GM18951 (cell line): ENCODE results near the gene TMEM185B.

ENCODE experiments used
- POLR2A ChIP-seq: IDR thresholded peaks from 4 replicates; pipeline ENCODE4 v1.6.1; 2011; ENCODE audit warnings: mild to moderate bottlenecking; ENCODE audit not compliant: insufficient read length, insufficient read depth; ENCODE audit errors: extremely low read depth
- in situ Hi-C: fragments of 300-500 bp; cut with MboI; formaldehyde crosslinking; loops from one replicate; pipeline ENCODE4 v1.12.0; 2022; ENCODE audit warnings: low sequenced_read_pairs, mixed read lengths, inconsistent platforms; ENCODE audit not compliant: unreplicated experiment

TMEM185B gene

DNA sequence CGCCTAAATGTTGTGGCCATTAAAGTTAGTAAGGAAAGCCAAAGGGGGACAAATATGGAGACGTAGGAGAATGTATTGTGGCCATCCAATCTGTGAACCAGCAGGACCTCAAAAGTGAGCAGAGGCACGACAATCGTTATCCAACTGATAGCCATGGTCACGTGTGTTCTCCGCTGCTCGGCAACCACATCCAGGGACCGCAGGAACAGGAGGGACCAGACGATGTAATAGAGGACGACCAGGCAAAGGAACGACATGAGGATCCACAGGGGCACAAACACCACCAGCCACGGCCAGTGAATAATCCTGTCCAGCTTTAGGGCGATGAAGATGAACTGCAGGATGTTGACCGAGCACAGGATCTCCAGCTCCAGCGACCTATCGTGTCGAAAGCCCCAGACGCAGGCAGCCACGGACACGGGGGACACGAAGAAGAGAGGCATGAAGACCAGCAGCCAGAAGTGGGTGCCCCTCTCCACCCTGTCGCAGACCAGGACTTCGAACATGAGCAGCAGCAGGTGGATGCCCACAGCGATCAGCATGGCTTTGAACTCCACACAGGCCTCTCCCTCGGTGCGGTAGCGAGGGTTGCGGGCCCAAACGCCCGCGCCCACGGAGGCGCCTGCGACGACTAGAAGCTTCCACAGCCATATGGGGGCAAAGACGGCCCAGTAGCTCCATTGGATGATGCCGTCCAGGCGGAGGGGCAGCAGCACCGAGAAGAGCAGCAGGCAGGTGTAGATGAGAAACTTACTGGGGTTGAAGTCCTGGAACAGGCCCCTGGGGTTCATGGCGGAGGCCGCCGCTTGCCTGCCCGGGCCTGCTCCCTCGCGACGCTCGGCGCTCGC lies 790 bp downstream of the TMEM185B start:
- in situ Hi-C loops: no loop called here
- TF ChIP-seq POLR2A: no peak

DNA sequence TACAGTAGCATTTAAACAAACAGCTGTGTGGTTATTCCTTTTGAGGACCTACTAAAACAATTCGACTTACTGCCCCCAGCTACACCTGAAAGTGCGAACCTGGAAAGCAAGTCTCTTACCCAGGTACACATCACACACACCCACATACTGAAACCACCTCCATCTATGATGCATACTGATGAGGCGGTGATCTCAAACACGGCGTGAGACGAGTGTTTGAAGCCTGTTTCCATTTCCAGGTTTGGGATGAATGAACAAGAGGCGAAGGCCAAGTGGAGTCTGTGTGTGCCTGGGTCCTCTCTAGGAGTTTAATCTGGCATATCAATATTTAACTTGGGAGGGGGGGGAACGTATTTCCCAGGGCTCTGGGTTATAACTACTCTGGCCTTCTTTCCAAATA lies 1.6 kb downstream of the TMEM185B start:
- no peak for TF ChIP-seq POLR2A
- in situ Hi-C loops: no loop called here

DNA sequence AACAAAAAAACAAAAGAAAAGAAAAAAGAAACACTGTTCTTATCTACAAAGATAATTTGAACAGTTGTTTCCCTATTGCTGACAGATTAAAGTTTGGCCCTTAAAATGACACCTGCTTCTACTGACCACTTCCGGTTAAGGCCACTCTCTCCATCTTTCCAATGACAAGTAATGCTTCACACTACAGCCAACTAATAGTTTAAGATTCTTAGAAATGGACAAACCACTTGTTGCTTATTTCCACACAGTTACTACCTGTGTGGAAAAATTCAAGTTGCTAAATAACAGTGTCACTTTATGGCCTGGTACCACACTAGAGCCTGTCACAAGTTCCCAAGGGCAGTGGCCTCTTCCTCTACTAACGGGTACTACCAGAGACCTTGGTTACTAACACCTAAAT lies 2.4 kb downstream of the TMEM185B start:
- in situ Hi-C loops: no loop called here
- TF ChIP-seq POLR2A: no peak

- no peak for TF ChIP-seq POLR2A
- in situ Hi-C loops: no loop called here
These were observed 3.4 kb downstream of the TMEM185B start for GRCh38 chr2:120219766-120220165.

GRCh38 chr2:120219291-120219690 lies 3.9 kb downstream of the TMEM185B start:
- no peak for TF ChIP-seq POLR2A
- in situ Hi-C loops: no loop called here

DNA sequence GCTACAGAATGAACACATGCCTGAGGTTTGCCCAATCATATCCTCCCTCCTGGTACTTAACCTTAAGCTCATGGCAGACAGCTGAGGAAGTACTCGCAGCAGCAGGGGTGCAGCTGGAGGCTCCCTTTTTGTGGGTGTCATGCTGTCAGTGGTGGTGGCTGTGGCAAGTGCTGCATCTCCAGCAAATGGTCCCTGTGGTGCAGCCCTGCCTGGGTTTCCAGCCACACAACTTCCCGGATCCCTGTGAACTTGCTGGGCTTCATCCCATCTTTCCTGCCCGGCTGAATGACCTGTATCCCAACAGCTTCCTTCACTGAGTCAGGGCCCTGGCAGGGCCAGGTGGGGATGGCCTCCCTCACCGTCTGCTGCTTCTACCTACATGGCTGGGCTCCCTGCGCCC lies 5.0 kb downstream of the TMEM185B start:
- TF ChIP-seq POLR2A: no peak
- in situ Hi-C loops: no loop called here

DNA sequence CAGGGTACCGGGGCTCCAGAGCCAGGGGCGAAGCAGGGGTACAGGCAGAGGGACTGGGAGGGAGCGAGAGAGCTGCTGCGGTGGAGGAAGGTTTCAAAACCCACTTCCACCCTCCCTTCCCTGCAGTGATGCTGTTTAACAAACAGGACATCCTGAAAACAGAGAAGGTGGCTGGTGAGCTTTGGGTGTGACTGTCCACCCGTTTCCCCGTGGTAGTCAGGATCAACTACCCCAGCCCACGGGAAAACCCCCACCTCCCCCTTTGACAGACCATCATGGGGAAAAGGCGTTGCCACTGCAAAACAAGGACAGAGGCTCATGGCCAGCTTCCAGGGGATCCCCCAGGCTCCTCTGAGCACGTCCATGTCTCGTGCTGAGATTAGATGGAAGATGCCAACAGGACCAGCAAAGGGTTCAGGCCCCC lies 12.9 kb downstream of the TMEM185B start:
- in situ Hi-C loops: no loop called here
- TF ChIP-seq POLR2A: no peak

DNA sequence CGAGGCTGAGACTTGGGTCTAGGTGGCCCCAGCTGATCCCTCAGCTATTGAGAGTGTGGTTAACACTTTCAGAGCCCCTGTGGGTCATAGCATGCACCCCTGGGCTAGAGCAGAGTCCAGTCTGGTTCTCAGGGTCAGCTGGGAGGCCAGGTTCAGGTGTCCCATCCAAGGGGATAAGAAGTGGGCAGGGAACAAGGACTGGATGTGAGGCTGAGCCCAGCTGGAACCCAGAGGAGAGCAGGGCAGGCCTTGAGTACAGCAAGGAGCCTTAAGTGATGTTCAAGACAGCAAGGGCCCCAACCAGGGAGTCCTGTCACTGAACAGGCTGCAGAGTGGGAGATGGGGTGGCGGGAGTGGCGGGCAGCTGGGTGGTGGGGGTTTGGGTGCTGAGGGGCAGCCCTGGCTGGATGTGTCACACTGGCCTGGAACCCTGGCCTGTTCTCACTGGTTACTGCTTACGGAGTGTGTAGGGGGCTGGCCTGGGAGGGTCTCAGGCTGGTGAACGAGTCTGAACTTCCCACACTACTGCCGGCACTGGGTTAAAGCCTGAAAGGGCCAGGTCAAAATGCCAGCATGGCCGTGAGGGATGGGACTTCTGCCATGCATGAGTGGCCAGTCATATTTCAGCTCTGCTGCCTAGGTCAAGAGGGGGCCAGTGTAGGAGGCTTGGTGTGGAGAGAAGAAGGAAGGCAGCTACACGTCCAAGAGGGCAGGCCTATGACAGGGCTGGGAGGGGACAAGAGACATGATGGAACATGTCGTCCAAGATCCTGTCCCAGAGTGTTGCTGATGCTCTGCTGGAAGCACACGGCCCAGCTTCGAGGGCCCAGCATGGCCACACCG lies 13.6 kb downstream of the TMEM185B start:
- in situ Hi-C loops: no loop called here
- no peak for TF ChIP-seq POLR2A

GRCh38 chr2:120208381-120209353 lies 14.5 kb downstream of the TMEM185B start:
- in situ Hi-C loops: no loop called here

DNA sequence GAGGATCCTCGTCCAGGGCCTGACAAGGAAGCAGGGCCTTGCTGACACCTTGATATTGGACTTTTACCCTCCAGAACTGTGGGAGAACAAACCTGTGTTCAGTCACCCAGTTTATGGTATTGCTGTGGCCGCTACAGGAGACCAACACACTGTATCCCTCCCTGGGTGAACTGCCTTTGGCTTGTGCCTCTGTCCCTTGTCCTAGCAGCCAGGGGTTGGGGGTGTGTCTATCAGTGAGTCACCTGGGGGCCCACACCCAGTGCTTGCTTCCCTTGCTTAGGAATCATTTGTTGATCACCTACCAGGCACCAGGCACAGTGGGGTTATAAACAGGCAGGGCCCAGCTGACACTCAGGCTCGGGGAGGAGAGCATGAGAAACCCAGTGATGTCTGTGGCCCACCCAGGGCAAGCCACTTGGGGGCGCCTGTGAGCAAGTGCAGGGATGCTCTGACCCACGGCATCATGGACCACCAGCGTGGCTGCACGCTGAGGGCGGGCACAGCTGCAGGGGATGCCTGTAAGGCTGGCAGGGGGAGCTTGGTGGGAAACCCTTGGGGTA lies 17.1 kb downstream of the TMEM185B start:
- in situ Hi-C loops: no loop called here

More at GRCh38 chr2:120208381-120209353, 14.5 kb downstream of the TMEM185B start:
- TF ChIP-seq POLR2A: no peak

DNA sequence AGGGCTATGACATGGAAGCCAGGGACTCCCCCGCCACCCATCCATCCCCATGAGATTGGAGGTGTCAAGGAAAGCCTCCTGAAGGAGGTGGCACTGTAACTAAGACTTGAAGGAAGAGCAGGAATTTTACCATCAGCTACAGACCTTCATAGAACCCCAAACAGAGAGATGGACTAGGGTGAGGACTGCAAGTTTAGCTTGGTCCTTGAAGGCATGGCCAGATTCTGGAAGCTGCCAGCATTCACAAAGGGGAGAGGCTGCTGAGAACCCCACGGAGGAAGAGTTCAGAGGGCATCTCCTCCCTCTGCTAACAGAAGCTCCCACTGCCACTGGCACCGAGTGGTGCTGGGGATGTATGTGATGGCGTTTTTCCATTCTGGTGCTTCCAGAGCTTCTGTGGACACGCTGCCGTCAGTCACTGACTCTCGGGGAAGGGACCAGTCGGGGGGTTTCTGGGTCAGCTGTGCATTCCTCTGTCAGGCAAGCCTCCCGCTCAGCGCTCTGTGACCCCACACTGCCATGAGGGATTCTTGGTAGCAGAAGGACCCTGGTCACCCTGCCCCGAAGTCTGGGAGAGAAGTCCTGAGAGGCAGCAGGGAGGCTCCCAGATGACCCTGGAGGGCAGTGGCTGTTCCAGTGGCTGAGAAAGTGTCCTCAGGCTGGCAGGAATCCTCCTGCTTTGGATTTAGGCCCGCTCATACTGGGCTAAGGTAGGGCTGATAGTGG lies 18.1 kb downstream of the TMEM185B start:
- TF ChIP-seq POLR2A: no peak
- in situ Hi-C loops: no loop called here

More for the DNA sequence above, 17.1 kb downstream of the TMEM185B start:
- no peak for TF ChIP-seq POLR2A

- TF ChIP-seq POLR2A: no peak
- in situ Hi-C loops: no loop called here
These were observed 18.8 kb downstream of the TMEM185B start for GRCh38 chr2:120204417-120204816.
